Astrocyte of the cerebellum (primary cell): Measurements from ENCODE around the gene DNAJC25.
"Not testable (repeated sequence)": the region's sequence is repeated elsewhere in the genome, so short reads cannot be mapped to it uniquely, and the experiment has no call there.

Source experiments
- DNase-seq: peaks from one replicate; pipeline ENCODE4 v3.0.0-alpha.2; 2011; ENCODE audit warnings: low read depth
- H3K4me3 ChIP-seq: 2 replicates; pipeline ENCODE4 v1.5.1; 2011; ENCODE audit warnings: mild to moderate bottlenecking, low read depth, low read length, moderate library complexity
- CTCF ChIP-seq: IDR thresholded peaks from 2 replicates; pipeline ENCODE4 v1.5.1; 2012; ENCODE audit warnings: low read length, low read depth, moderate library complexity, mild to moderate bottlenecking; ENCODE audit errors: missing control alignments
- in situ Hi-C: cut with HindIII; loops from 2 replicates; pipeline ENCODE4 v1.10.0; 2017; ENCODE audit warnings: low sequenced_read_pairs

Gene DNAJC25

GRCh38 chr9:111661802-111662521 is 30.8 kb downstream of the DNAJC25 start:
- no peak for DNase-seq
- in situ Hi-C loops = no loop called here
- no peak for TF ChIP-seq CTCF
- H3K4me3 ChIP-seq = peak overlapping the region; percentile 76

GRCh38 chr9:111662576-111663300 is 31.6 kb downstream of the DNAJC25 start:
- TF ChIP-seq CTCF = no peak
- H3K4me3 ChIP-seq = peak overlapping the region; percentile 76
- no peak for DNase-seq
- in situ Hi-C loops = no loop called here

- DNase-seq = no peak
- no peak overlapping the region for H3K4me3 ChIP-seq
- no peak for TF ChIP-seq CTCF
- in situ Hi-C loops = no loop called here
Observed at GRCh38 chr9:111663301-111663823, 32.2 kb downstream of the DNAJC25 start.

- in situ Hi-C loops = no loop called here
- DNase-seq = no peak
- TF ChIP-seq CTCF = no peak
- H3K4me3 ChIP-seq = no peak overlapping the region
Observed at GRCh38 chr9:111668026-111668573, 37.0 kb downstream of the DNAJC25 start.

- DNase-seq, H3K4me3 ChIP-seq, in situ Hi-C loops: not testable (repeated sequence)
Observed at GRCh38 chr9:111668601-111669000, 37.5 kb downstream of the DNAJC25 start.

- TF ChIP-seq CTCF = no peak
- no peak overlapping the region for H3K4me3 ChIP-seq
- in situ Hi-C loops = no loop called here
- DNase-seq = no peak
Observed at GRCh38 chr9:111674319-111674718, 43.2 kb downstream of the DNAJC25 start.

GRCh38 chr9:111676116-111676515 is 45.0 kb downstream of the DNAJC25 start:
- H3K4me3 ChIP-seq = no peak overlapping the region
- no peak for TF ChIP-seq CTCF
- in situ Hi-C loops = no loop called here
- DNase-seq = no peak
